Central memory CD4-positive, alpha-beta T cell (primary cell): ENCODE results near the gene ARL5B.
"Not testable (repeated sequence)": the region's sequence is repeated elsewhere in the genome, so short reads cannot be mapped to it uniquely, and the experiment has no call there.

ENCODE experiments used
- DNase-seq: peaks from one replicate; pipeline ENCODE4 v3.0.0; 2022
- total RNA-seq, 3 experiments: gene quantifications; one replicate each; lab custom pipeline; 2026; lab: John Stamatoyannopoulos, UW

The ARL5B gene, protein sequence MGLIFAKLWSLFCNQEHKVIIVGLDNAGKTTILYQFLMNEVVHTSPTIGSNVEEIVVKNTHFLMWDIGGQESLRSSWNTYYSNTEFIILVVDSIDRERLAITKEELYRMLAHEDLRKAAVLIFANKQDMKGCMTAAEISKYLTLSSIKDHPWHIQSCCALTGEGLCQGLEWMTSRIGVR
- 61.3 to 70.6 (median 67.1) reads per million in 3 experiments for total RNA-seq

DNA sequence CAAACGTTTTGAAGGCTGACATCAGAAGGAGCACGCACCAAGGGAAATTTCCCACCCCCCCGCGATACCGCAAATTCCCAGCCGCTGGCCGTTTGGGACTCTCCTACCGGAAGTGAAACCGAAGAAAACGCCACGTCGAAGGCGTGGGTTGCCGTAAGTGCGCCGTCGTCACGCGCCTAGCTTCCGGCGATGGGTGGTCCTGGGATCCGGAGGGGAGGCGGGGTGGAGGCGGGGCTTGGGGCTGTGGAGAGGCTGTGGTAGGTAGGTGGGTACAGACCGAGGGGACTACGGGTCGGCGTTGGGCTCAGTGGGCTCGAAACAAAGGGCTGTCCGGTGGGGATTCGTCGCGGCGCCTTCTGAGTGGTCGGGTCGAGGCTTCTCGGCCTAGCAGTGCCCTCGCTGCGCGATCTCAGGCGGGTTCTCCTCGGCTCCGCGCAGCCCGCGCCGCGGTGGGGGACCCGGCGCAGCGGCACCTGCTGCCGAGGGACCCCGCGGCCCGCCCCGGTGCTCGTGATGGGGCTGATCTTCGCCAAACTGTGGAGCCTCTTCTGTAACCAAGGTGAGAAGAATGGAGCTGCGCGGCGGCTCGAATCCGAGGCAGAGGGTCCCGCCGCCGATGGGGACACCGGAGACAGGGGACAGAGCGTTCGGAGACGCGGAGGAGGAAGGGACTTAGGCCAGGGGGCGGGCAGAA lies at the start of gene ARL5B:
Gene ARL5B, plus strand, starts transcription at position 307 of the 694 bp plus-strand sequence. Its CDS starts 207 bp downstream, at position 514.
- peak; percentile 94 for DNase-seq

DNA sequence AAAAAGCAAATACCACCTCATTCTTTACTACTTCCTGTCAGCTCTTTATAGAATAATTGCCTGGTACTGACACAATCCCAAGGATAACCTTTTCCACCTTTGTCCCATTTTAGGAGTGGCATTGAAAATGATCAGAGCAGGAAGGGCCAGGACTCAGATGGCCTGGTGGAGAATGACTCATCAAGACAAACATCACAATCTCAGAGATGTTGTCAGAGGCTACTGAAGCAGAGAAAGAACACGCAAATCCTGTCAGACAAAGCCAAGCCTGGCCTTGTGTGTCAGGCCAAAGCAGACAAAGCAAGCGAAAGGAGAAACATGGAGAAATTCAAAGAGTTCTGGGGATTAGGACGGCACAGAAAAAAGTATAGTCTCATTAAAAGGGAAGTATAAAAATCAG lies 48.7 kb upstream of the ARL5B start:
- no peak for DNase-seq

DNA sequence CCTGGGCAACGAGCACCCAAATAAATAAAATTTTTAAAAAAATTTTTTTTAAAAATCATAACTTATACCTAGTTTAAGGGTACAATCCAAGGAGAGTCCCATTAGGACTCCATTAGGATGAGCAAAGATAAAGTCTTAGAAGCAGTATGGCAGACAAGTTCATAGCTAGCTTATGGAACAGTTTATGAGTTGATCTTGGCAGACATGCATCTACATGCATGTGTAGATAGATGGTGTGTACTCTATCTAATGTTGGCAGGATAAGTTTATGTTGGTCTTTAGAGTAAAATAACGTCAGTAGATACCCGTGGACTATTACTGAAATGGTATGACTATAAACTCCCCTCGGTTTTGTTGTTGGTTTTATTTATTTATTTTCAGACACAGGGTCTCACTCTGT lies 48.1 kb upstream of the ARL5B start:
- no peak for DNase-seq

DNA sequence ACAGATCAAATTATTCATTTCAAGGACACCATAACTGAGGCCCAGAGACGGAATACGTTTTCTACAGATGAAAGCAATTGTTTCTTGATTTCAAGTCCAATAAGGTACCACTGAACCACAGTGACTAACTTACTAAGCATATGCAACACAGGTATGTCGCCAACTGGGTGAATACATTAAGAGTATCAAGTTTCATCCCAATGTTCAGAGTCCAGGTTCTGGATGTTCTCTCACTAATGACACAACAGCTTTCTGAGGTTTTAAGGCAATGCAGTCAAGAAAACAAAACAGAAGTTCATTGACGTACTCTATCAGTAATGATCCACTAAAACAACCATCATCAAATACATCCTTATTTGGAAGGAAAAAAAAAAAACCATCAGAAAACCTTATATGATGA lies 43.6 kb upstream of the ARL5B start:
- DNase-seq, result no peak

DNA sequence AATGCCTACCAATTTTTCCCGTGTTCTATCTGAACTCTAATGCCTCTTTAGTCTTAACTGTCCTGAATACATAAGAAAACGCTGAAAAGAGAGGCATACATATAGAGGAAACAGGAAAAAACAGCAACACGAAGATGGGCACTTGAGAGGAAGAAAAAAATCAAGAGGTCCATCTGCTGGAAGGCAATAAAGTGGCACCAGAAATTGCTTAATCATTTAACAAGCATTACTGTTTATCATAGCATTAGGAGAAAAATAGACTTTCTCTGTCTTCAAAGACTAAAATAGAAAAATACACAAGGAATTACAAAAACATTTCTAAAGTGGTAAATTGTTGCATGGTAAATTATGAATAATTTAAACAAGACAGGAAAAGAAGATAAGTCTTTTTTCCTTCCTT lies 42.9 kb upstream of the ARL5B start:
- no peak for DNase-seq

DNA sequence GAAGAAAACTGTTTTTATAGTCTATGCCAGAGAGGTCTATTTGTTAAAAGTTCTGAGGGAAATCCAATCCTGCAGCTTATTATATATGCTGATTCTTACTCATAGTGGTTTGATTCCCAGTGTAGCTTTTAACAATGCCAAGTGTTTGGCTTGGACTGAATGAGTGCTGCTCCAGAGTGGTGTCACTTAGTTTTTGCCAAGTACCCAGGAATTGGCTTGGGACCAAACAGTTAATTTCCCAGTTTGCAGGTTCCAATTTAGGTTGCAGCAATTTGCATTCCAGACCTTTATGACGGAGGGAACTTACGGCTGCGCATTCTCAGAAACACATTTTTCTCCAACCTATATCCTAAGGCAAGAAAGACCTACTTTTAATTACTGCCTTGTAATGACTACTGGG lies 40.2 kb upstream of the ARL5B start:
- no peak for DNase-seq

DNA sequence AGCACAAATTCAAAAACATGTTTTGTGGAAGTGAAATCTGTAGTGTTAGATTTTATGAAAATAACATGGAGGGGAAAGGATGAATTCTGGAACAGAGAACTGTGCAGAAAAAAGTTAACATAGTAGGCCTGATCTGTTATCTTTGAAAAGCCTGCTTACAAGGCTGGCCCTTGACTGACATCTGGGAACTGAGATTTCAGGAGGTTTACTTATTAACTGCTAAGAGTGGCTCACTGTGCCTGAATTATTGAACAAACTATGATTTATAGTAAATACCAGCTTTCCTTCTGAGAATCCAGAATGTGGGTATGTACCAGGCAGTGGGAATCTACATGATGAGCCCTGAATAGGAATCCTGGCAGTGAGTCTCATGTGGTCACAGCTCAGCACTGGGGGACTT lies 38.4 kb upstream of the ARL5B start:
- DNase-seq, result no peak

DNA sequence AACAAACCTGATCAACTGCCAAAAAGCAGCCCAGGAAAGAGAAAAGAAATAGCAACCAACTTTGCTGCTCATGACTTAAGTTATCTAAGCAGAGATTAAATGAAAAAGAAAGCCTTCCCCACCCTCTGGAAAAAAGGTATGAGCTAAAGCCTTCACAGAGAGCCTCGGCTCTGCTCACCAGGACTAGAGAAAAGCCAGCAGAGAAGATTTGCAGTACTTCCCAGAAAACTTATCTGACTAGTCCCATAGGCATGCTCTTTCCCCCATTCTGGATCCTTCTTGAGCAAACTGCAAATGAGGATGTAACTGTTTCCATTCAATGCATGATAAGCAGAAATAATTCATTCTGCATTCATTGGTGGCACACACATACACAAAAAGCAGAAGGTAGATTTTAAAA lies 35.6 kb upstream of the ARL5B start:
- DNase-seq, result not testable (repeated sequence)

DNA sequence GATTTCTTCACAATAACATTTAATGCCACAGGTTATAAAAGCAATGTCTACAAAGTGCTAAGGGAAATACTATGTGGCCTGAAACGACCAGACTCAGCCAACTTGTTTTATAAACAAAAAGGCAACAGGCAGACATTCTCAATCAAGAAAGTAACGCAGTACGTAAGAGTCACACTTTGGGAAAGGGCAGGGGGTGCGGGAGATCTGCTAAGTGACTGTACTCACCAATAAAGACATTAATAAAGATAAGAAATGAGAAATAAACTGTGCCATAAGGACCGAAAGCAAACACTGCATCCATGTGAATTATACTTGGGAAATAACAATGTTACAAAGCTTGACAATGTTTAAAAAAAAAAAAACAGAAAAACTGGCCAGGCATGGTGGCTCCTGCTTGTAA lies 33.3 kb upstream of the ARL5B start:
- no peak for DNase-seq

DNA sequence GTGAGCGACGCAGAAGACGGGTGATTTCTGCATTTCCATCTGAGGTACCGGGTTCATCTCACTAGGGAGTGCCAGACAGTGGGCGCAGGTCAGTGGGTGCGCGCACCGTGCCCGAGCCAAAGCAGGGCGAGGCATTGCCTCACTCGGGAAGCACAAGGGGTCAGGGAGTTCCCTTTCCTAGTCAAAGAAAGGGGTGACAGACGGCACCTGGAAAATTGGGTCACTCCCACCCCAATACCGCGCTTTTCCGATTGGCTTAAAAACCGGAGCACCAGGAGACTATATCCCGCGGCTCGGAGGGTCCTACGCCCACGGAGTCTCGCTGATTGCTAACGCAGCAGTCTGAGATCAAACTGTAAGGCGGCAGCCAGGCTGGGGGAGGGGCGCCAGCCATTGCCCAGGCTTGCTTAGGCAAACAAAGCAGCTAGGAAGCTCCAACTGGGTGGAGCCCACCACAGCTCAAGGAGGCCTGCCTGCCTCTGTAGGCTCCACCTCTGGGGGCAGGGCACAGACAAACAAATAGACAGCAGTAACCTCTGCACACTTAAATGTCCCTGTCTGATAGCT lies 31.7 kb upstream of the ARL5B start:
- peak; percentile 72 for DNase-seq

DNA sequence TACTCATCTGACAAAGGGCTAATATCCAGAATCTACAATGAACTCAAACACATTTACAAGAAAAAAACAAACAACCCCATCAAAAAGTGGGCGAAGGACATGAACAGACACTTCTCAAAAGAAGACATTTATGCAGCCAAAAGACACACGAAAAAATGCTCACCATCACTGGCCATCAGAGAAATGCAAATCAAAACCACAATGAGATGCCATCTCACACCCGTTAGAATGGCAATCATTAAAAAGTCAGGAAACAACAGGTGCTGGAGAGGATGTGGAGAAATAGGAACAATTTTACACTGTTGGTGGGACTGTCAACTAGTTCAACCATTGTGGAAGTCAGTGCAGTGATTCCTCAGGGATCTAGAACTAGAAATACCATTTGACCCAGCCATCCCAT lies 26.7 kb upstream of the ARL5B start:
- not testable (repeated sequence) for DNase-seq

DNA sequence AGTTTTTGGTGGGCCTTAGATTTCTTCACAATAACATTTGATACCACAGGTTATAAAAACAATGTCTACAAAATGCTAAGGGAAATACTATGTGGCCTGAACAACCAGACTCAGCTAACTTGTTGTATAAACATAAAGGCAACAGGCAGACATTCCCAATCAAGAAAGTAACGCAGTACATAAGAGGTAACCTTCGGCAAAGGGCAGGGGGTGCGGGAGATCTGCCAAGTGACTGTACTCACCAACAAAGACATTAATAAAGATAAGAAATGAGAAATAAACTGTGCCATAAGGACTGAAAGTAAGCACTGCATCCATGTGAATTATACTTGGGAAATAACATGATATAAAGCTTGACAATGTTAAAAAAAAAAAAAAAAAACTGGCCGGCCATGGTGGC lies 23.2 kb upstream of the ARL5B start:
- DNase-seq, result no peak

DNA sequence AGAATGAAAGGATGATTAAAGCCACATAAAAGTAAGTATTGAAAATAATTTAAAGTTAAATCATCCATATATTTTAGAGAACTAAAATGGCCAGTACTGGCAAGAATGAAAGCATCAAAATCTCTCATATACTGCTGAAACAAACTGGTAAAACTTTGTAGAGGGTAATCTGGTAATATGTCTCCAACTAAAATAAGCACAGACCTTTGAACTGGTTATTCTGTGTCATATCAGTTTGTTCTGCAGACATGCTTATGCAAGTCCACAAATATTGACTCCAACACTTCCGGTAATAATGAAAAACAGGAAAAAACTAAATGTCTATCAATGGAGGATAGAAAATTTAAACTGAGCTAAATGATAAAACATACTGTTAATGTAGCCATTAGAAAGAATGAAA lies 21.8 kb upstream of the ARL5B start:
- DNase-seq, result not testable (repeated sequence)

DNA sequence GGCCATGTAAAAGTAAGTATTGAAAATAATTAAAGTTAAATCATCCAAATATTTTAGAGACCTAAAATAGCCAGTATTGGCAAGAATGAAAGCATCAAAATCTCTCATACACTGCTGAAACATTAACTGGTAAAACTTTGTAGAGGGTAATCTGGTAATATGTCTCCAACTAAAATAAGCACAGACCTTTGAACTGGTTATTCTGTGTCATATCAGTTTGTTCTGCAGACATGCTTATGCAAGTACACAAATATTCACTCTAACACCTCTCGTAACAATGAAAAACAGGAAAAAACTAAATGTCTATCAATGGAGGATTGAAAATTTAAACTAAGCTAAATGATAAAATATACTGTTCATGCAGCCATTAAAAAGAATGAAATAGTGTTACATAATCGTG lies 19.5 kb upstream of the ARL5B start:
- DNase-seq, result not testable (repeated sequence)

DNA sequence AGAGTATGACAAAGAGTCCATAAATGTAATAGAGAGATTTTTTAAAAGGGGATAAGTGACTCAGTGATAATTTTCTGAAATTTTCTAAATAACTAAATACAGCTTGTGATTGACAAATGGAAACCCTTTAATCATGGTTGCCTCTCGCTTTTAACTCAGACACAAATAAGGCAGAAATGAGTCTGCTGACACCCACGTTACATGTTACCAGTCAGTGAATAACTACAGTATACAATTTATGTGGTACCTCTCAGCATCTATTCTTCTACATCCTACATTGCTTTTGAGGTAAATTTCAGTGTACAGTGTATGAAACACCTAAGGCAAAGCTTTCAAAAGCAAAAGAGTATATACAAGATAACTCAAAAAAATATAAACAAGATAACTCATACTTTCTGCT lies 12.1 kb upstream of the ARL5B start:
- no peak for DNase-seq

DNA sequence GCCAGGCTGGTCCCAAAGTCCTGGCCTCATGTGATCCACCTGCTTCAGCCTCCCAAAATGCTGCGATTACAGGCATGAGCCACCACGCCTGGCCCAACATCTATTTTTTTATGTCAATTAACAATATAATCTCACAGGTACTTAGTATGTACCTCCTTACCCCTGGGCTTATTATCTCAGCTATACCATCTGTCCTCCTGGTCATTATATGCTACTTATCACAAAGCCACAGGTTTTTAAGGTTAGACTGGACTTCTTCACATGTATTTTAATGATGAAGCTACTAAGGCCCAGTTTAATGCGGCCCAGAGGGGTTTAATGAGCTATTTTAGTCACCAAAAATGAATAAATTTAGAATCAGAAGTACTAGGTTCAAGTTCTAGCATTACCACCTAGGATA lies 11.3 kb upstream of the ARL5B start:
- no peak for DNase-seq

DNA sequence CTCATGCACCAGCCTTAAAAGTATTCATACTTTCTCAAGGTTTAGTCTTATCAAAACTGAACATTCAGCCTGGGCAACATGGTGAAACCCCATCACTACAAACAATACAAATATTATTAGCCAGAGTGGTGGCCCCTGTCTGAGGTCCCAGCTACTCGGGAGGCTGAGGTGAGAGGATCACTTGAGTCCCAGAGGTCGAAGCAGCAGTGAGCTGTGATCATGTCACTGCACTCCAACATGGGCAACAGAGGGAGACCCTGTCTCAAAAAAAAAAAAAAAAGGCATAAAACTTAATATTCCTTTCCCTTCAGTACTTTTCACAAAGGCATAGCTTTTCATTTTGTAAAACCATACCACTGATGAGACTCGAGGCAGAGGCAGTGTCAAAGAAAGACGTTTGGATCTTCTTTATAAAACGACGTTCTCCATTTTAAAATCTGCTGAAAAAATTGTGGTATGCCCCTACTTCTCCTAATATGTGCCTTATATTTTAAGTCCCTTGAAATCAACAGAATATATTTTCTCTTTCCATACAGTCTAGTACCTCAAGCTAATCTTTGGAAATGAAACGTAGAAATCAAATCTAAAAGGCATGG lies 9.8 kb upstream of the ARL5B start:
- no peak for DNase-seq

DNA sequence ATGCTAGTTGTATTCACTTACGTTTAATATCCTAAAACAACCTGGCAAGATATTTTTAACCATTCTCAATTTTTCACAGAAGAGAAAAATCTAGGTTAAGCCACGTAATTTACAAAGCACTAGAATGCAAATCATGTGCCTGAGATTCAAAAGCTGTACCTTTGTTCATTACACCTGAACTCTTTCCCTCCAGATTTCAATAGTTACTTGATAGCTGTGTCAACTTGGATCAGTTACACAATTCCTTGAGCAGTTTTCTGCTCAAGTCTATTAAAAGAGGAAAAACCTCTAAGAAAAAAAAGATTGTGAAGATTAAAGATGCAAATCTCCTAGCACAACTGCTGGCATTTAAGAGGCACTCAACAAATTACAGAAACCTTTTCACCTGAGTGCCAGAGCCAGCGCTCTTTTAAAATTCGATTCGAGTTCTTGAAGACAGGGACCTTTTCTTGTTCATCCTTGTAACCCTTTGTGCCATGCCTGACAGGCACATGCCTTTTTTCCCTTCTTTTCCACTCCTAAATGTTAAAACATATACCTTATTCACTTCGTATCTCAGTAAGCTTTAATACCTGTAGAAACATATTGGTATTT lies 8.7 kb upstream of the ARL5B start:
- no peak for DNase-seq

DNA sequence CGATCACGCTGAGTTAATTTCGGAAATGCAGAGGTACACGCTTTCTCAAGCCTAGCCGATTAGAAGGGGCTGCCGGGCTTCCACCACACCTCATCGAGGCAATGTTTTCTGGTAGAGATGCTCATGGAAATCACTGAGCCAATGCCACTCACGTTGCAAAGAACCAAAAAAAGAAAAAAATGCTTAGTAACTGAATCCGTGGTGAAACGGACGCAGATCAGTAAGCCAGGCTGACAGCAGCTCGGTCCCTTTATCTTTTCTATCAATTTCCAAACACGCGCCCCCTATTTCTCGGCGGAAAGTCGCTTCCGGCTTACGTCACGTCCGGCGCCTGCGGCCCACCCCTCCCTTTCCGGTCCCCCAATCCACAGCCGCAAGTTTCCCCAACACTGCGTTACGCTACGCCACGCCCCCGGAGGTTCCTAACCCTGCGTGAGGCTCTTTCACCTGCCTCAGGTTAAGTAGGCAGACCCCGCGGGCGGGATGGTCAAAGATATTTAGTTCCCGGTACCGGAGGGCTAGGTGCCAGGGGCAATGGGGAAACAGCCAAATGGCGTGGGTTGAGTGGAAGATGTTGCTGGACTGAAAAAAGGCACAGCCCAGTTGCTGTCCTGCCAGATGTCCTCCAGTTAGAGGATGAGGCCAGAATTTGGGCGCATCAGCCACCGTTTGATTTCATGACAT lies 7.8 kb upstream of the ARL5B start, which contains the start of gene NSUN6:
Gene NSUN6, minus strand, starts transcription at position 264 of the 684 bp plus-strand sequence. CDS start 384 bp downstream, outside the sequence.
- DNase-seq, result peak; percentile 95

DNA sequence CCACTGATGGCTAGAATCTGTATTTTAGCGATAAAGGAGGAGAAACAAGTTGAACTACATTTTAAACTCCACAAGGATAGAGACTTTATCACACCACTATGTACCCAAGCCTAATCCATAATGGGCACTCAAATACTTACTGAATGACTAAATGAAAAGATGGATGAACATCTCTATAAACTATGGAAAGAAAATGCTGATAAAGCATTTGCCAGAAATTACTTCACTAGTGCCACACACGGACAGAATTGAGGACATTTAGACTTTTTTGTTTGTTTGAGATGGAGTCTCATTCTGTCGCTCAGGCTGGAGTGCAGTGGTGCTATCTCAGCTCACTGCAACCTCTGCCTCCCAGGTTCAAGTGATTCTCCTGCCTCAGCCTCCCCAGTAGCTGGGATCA lies 6.1 kb upstream of the ARL5B start:
- DNase-seq, result no peak

DNA sequence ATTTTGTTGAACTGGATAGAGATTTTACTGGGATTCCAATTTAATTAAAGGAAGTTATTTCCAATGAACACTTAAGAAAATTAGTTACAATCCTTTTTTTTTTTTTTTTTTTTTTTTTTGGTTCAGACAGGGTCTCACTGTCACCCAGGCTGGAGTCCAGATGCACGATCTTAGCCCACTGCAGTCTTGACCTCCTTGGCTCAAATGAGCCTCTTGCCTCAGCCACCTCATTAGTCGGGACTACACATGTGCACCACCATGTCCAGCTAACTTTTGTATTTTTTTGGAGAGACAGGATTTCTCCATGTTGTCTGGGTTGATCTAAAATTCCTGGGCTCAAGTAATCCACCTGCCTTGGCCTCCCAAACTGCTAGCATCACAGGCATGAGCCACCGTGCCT lies 2.5 kb upstream of the ARL5B start:
- DNase-seq, result no peak

DNA sequence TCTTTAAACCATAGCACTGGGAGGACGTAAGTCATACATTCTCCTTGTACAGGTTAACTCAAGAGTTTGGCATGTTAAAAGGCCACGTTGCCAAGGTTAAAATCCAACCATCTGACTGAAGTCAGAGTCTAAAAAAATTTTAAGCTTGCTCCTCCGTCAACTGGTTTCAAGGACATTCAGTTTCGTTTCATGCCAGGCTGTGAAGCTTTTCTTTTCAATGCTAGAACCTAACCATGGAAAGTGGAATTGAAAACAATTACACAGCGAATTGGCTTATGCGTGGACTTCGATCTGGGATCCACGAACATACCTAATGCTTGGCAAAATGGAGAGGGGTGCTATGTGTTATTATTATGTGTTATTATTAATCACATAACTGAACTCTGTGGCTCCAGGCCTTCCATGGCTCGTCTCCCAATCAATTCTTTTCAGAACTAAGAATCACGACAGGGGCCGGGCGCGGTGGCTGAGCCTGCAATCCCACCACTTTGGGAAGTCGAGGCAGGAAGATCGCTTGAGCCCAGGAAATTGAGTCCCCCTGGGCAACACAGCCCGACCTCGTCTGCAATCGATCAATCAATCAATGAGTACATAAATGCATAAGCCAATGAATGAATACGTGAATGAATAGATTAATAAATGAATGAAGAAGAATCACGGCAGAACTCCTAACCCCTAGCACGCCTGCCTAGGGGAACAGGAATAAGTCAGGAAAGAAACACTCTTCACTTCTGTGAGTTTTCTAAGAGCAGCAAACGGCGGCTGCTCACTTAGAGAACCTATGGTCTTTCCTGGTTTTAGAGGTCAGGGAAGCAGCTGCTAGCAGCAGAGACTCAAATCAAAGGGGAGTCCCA lies 733 bp upstream of the ARL5B start:
- no peak for DNase-seq
